C4-2B (cell line): ENCODE measurements around the gene GORASP2.

Source experiments
- ZFX ChIP-seq: fragments of 450-650 bp; IDR thresholded peaks from 2 replicates; pipeline ENCODE4 v1.6.1; 2017
- TF ChIP-seq, protein P1 (sequence below): fragments of 450-650 bp; conservative IDR thresholded peaks from 2 replicates; pipeline ENCODE4 v1.5.1; 2017; ENCODE audit warnings: mild to moderate bottlenecking

- TF ChIP-seq, protein P1, sequence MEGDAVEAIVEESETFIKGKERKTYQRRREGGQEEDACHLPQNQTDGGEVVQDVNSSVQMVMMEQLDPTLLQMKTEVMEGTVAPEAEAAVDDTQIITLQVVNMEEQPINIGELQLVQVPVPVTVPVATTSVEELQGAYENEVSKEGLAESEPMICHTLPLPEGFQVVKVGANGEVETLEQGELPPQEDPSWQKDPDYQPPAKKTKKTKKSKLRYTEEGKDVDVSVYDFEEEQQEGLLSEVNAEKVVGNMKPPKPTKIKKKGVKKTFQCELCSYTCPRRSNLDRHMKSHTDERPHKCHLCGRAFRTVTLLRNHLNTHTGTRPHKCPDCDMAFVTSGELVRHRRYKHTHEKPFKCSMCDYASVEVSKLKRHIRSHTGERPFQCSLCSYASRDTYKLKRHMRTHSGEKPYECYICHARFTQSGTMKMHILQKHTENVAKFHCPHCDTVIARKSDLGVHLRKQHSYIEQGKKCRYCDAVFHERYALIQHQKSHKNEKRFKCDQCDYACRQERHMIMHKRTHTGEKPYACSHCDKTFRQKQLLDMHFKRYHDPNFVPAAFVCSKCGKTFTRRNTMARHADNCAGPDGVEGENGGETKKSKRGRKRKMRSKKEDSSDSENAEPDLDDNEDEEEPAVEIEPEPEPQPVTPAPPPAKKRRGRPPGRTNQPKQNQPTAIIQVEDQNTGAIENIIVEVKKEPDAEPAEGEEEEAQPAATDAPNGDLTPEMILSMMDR = no peak
- TF ChIP-seq ZFX = no peak
These were observed 69.0 kb downstream of the GORASP2 start for GRCh38 chr2:170997893-170998597.
